HG03139 (cell line): ENCODE data around the gene RPS15.
"Not testable (repeated sequence)": the region's sequence is repeated elsewhere in the genome, so short reads cannot be mapped to it uniquely, and the experiment has no call there.

Experiments used
- ATAC-seq: cut with Tn5 transposase; IDR thresholded peaks from one replicate; pipeline ENCODE4 v1.9.1; 2021; ENCODE audit not compliant: unreplicated experiment

Gene RPS15

DNA sequence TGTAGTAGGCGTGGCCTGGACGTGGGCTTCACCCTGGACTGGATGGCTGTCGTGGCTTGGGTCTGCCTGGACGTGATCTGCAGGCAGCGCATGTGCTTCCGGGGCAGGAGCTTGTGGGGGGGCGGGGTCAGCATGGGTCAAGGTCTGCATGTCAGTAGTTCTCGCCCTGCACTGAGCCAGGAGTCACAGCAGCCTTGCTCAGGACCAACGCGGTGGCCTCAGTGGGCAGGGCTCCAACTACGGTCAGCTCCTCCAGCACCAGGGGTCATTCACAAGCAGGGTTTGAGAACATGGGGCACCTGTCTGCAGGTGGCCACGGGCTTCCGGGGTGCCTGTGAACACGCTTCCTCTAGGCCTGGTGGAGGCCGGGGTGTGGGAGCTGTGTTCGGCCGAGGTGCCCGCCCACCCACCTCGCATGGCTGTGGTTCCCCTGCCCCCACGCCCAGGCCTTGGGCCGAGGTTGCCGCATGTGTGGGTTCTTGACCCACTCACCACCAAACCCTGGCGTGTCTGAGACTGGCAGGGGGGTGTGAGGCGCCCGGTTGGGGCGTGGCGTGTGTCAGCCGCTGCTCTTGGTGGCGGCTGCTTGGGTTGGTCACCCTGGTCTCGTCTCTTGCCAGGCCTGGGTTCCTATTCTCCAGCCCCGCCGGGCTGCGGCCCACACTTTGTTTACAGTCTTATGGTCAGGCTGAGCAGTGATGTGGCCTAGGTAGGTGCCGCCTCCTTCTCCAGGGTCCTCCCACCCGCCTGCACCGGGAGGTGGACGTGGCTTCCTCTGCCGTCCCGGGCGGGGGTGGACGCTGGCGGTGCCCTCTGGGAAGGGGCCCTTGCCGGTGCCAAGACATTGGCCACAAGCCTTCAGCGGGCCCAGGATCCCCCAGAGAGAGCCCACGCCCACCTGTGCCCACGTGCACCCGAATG is 4.8 kb upstream of the RPS15 start:
- no peak for ATAC-seq

DNA sequence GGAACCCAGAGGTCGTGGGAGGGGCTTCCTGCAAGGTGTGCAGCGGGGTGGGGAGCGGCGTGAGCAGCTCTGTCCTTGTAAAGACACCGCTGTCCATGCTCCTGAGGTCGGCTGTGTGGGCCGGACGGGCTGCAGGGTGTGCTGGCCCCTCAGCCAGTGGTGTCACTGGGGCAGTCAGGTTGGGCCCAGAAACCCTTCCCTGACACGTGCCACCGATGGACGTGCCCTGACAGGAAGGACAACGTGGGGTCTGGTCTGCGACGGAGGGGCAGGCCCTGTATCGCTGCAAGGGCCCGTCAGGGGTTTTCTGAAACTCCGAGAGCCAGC is 4.2 kb upstream of the RPS15 start:
- ATAC-seq = no peak

DNA sequence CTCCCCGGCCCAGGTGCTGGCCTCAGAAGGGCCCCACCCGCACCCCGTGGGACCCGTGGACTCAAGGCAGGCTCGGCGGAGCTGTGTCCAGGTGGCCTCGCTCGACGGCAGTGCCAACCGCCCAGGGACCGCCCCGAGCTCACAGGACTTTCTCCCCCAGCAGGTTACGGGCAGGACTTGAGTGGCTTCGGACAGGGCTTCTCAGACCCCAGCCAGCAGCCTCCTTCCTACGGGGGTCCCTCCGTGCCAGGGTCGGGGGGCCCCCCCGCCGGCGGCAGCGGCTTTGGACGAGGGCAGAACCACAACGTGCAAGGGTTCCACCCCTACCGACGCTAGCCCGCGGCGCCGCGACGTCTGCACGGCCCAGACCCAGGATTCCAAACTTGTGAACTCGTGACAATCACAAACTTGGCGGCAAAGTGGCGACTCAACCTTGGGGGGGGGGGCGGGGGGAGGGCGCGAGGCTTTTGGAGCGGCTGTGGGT is 3.6 kb upstream of the RPS15 start:
- no peak for ATAC-seq

DNA sequence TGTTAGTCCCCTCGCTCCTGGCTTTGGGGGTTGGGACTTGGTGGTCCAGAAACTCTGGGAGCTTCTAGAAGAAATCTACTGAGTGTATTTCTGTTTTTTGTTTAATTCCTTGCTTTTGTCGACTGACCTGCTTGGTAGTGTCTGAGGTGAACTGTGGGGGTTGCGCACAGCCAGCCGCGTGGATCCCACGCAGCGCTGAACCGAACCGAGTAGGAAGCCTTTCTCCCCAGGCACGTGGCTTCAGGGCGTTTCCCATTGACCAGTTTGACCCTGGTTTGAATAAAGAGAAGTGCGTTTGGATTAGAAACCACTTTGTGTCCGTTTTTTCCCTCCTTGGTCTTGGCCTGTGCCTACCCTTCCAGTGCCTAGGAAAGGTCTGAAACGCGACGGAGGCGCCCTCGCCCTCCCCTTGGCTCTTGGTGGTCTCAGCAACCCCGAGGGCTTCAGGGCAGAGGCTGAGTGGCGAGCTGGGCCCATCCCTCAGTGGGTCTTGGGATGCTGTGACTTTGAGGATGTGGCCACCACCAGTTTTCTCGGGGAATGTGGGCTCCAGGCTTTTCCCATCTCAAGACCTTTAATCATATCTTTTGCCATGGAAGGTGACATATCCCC is 2.7 kb upstream of the RPS15 start:
- ATAC-seq = no peak

DNA sequence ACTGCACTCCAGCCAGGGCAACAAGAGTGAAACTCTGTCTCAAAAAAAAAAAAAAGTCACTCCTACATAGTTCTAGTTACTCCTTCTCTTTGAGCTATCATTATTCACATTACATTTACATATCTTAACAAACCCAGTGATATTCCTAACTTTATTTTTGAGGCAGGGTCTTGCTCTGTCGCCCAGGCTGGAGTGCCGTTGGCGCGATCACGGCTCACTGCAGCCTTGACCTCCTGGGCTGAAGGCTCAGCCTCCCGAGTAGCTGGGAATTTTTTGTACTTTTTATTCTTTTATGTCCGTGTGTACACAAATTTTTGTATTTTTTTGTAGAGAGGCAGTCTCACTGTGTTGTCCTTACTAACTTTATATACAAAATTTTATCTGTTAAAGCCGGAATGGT is 587 bp upstream of the RPS15 start:
- ATAC-seq = no peak

DNA sequence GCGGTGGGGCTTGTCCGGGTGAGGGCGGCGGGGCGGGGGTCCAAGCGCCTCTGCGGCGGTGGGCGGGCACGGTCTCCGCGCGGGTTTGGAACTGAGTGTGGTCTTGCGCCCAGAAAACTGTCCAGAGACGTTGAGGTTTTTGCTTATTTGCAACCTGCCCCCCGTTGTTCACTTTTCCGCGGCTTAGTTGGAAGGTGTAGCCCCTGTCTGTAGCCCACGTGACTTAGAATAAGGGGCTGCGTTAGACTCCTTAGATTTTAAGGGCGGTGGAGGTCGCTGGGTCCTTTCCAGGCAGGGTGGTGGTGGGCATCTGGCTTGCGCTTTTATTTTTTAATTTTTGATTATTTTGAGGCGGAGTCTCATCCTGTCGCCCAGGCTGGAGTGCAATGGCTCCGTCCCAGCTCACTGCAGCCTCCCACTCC is 748 bp downstream of the RPS15 start:
- ATAC-seq = no peak

DNA sequence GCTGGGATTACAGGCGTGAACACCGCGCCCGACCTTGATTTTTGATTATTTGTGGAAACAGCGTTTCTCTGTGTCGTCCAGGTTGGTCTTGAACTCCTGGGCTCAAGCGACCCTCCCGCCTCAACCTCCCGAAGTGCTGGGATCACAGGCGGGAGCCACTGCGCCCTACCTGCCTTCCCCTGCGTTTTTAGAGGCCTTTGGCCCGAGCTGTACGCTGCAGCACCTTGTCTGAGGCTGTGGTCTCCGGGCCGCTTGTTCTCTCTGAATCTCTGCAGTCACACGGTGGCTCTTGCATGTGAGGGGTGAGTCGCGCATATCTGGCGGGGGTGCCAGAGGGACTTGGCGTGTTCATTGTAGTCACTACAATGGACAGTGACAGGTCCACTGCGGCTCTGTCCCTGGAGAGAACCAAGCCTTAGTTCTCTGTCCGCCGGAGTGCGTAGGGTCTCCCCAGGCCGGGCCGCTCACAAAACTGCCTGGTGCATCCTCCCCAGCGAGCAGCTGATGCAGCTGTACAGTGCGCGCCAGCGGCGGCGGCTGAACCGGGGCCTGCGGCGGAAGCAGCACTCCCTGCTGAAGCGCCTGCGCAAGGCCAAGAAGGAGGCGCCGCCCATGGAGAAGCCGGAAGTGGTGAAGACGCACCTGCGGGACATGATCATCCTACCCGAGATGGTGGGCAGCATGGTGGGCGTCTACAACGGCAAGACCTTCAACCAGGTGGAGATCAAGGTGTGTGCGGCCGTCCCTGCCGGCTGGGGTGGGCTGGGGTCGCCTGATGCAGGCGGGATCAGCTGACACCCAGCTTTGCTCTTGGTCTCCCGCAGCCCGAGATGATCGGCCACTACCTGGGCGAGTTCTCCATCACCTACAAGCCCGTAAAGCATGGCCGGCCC is 1.6 kb downstream of the RPS15 start:
- ATAC-seq = not testable (repeated sequence)

DNA sequence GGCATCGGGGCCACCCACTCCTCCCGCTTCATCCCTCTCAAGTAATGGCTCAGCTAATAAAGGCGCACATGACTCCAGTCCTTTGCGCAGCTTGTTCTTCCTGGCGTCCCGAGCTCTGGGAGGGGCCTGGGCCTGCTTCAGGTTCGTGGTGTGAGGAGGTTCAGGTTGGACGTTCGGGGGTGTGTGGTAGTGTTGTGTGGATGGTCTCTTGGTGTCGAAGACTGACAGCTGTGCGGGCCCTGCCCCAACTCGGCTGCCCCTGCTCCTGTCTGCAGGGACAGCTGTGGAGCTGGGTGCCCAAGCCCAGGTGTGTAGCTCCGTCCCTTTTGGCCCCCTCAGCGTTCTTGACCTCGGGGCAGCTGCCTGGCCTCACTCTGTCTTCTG is 2.2 kb downstream of the RPS15 start:
- no peak for ATAC-seq

DNA sequence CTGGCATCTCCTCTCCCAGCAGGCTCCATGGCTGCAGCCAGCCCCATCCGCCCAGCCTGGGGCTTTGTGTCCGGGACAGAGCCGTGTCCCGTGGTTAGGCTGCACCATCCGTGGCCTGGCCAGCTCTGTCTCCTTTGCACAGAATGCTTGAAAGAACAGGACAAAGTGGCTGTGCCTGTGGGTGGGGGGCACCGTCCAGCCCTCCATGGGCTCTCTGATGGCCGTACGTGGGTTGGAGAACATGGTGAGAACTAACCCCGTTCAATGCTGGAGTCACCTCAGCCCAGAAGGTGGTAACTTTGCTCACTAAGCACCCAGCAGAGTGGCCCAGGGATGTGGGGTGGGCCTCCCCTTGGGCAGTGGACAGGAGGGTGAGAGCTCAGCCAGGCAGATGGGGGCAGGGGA is 2.8 kb downstream of the RPS15 start:
- ATAC-seq = no peak

DNA sequence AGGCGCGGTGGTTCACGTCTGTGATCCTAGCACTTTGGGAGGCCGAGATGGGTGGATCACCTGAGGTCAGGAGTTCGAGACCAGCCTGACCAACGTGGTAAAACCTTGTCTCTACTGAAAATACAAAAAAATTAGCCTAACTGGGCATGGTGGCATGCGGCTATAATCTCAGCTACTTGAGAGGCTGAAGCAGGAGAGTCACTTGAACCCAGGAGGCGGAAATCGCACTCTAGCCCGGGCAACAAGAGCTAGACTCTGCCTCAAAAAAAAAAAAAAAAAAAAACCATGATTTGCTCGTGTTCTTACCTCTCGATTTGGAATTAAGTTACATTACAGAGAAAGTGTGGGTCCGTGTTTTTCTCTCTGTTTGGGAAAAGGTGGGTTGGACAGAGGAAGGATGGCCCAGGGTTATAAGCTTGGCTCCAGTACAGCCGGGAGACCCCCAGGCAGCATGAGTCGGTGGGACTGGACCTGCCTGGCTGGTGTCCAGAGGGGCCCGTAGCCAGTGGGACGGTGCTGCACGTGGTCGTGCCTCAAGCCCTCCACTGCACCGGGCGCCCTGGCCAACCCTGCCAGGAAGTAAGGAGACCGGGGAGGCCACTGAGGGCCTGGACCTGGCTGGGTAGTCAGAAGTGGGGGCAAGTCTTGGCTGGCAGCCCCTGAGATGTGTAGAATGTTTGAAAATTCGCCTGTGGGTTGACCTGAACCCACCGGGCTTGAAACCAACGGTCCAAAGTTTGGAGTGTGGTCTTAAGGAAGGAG is 3.7 kb downstream of the RPS15 start:
- ATAC-seq = no peak

DNA sequence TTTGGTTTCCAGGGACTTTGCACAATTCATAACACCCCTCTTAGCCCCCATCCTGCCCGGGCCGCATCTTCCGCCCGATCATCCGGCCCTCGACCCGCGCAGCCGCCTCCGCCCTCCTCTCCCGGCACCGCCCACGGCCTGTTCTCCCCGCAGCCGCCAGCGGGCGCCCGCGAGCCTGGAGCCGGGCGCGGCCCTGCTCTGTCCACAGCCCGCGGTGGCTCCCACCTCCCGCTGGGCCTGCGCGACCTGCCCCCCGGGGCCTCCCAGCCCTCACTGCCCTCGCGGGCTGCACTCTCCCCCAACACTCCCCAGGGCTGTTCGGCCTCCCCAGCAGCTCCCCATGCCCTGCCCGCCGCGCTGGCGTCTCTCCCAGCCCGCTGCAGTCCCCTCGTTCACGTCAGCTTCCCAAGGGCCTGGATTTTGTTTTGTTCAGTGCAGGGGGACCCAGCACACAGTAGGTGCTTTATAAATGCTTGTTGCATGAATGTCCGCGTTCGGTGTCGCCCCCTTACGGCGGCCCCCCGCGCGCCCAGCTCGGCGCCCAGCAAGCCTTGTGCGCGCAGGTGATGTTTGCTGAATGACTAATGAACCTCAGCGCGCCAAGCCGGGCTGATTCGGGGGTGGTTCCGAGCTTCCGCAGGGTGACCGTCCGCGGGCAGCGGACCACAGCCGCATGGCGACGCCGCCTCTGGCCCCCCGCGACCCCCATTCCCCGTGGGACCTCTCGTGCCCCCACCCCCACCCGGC is 7.2 kb downstream of the RPS15 start:
- ATAC-seq = no peak

DNA sequence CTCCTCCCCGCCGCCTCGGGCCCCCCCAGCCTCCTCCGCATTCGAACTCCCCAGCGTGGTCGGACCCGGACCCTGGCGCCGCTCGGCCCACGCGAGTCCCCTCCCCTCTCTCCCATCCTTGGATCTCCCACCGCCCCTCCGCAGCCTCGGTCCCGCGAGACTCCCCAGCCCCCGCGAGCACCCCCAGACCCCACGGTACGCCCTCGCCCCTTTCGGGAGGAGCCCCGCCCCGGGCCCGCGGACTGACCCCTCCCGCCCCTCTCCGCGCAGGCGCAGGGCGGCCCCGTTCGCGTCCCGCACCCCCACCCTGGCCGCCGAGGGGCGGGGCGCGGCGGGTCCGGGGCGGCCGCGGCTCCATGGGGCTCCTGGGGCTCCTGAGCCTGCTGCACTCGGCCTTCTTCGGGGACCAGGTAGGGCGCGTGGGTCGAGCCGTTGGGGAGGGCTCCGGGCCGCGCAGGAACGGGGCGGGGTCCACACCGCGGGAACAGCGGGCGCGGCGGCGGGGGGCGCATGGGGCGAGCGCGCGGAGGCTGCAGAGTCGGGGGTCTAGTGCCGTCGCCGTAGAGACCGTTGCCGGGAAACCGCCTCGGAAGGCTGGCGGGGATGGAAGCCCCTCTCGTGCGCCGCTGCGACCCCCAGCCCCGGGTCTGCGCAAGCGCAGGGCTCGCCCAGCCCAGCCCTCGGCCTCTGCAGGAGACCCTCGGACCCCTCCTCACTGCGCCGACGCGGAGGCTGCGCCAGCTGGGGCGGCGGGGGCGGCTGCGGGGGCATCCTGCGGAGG is 7.9 kb downstream of the RPS15 start:
- ATAC-seq = no peak

DNA sequence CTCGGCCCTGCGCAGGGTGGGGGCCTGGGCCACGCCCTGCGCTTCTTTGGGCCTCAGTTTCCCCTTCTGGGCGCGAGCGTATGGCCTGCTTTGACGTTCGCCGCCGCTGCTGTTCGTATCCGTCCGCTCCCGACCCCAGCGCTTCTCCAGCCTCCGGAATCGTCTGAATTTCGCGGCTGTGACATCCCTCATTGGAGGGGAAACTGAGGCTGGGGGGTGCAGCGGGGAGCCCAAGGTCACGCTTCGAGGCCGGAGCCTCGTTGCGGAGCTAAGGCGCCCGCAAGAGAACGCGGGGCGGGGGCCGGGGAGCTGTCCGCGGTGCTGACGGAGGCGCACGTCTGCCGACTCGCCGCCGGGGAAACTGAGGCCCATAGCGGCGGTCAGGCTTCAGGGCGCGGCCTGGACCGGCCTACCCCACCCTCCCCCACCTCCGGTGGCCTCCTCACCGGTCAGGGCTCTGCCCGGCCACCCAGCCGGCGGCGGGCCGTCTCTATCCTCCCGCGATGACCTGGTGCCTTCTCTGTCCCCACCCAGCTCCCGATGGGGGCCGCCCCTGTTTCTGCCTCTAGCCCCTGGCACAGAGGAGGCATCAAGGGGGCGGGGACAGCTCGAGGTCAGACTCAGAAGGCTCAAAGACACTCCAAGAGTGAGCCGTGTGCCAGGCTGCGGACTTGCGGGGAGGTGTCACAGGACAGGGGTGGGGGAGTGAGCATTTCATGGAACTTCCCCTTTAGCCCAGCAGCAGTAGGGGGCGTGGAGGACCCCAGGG is 8.7 kb downstream of the RPS15 start:
- no peak for ATAC-seq

DNA sequence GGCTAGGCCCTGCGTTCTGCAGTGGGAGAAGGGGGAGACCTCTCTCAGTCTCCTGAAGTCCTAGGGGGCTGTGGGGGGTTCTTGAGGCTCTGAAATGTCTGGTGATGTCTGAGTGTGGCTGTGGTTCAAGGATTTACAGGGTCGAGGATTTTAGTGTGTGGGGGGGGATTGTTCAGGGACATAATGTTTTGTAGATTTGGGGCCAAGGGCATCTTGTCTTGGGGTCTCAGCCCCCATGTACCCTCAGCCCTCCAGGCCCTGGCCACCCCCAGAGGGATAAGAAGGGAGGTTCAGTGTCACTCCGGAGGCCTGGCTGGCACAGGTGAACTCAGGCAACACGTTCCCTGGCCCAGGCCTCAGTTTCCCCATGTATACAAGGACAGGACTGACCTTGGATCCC is 9.3 kb downstream of the RPS15 start:
- no peak for ATAC-seq

DNA sequence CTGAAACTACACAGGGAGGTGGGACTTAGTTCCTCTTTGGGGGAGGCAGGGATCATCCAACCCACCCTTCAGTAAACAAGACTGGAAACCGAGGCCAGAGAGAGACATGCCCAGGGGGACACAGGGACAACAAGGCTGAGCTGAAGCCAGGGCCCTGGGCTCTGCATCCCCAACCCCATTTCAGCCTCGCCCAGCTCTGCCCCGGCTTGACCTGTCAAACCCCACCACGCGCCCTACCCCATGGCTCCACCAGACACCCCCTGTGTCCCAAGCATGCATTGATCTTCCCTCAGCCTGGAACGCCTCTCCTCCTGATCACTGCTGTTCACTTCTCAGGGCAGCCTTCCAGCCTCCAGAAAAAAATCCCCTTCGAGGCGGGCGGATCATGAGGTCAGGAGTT is 9.7 kb downstream of the RPS15 start:
- no peak for ATAC-seq

DNA sequence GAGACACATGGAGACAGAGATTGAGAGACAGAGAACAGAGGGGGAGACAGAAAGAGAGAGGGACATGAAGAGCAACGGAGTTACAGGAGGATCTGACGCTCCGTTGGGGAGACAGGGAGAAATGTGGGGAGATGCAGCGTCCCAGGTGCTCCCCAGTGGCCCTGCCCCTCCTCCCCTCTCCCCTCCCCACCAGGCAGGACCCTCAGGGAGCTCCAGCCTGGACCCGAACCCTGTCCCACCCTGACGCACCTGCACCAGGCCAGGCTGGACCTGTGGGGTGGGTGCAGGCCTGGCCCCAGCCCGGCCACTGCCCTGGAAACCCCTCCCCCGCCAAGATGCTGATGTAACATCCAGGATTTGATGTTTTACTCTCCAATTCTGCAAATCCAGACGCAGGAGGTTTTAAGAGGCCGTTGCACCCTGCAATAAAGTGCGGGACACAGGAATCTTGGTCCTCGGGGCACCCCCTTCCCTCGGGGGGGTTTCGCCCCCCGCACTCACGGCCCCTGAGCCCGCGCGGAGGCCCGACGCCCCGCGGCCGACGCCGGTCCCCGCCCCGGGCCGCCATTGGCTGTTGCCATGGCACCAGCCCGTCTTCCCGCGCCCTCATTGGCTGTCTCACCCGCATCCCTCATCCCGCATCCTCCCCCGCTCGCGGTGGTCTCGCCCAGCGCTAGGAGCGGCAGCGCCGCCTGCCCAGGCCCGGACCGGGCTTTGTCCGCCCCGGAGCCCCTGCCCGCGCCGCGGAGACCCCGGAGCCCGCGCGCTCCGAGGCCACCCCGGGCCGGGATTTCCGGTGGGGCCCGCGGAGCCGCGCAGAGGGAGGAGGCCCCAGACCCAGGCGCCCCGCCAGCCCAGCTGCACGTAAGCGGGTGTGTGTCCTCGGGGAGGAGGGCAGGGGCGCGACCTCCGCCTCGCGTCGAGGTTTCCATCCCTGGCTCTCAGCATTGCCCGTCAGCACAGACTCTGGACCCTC is 11.6 kb downstream of the RPS15 start, which contains the start of gene APC2:
Gene APC2, plus strand, starts transcription at position 655 of the 976 bp plus-strand sequence. CDS start 2,881 bp downstream, outside the sequence.
- no peak for ATAC-seq
